HK-2 (cell line): Measurements from ENCODE around the gene KRTAP2-3.
"Not testable (repeated sequence)": the region's sequence is repeated elsewhere in the genome, so short reads cannot be mapped to it uniquely, and the experiment has no call there.

Experiments used
- DNase-seq: peaks from one replicate; pipeline ENCODE4 v3.0.0-alpha.2; 2018; ENCODE audit not compliant: unreplicated experiment

Gene KRTAP2-3, protein sequence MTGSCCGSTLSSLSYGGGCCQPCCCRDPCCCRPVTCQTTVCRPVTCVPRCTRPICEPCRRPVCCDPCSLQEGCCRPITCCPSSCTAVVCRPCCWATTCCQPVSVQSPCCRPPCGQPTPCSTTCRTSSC

GRCh38 chr17:41060052-41060604 is at the start of gene KRTAP2-3:
TSS of gene KRTAP2-3 (minus strand) at chr17:41060114. CDS start at chr17:41060050, 64 bp downstream.
- DNase-seq: peak; percentile 81

DNA sequence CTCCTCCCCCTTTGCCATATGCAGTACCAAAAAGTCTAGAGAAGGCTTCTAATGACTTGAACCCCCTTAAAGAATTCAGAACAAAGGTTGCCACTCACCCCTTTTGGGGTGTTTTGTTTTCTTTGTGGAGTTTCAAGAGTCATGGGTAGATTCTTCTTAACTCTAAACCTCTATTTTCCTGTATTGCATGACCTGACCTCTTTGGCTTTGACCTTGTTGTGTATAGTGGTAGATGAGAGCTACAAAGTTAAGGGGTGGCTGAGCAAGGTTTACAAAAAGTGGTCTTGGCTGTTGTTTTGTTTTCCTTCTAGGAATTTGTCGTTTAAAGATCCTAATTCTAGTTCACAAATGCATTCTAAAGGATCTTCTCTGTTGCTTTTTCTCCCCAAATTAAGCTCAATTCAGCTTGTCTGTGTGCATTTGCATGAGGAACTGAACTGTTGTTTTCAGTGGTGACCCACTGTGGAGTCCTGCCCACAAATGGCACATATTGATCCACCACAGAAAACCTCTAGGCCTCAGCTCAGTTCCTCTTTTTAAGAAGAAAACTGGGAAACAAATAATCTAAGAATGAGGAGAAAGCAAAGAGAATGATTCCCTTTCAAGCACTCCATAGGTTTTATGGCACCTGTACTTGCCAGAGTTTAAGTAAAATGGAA is 48.9 kb upstream of the KRTAP2-3 start:
- DNase-seq: not testable (repeated sequence)

DNA sequence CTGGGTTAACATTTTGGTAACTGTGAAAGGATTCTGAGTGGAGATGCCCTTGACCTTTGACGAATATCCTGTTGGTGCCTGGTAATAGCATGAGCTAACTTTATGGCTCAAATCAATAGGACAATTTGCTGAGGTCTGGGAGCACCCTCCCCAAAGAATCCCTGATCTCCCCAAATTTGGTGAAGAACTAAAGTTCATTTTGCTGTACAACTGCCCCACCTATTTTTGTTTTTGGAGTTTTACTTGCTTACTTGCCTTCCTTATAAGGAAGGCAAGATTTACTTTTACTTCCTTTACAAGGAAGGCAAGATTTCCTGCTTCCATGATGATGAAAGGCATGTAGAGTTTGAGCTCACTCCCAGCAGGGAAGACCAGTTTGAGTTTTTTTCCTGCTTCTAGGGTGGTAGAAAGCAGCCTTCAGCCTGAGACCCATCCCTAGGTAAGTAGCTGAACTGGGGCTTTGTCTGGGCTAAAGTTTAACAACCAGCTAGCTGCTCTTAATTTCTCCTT is 48.1 kb upstream of the KRTAP2-3 start:
- DNase-seq: no peak

GRCh38 chr17:41105347-41105746 is 45.4 kb upstream of the KRTAP2-3 start, which contains the start of gene KRTAP4-9:
TSS of gene KRTAP4-9 (plus strand) at chr17:41105389. CDS start at chr17:41105389, 0 bp downstream.
- DNase-seq: not testable (repeated sequence)

DNA sequence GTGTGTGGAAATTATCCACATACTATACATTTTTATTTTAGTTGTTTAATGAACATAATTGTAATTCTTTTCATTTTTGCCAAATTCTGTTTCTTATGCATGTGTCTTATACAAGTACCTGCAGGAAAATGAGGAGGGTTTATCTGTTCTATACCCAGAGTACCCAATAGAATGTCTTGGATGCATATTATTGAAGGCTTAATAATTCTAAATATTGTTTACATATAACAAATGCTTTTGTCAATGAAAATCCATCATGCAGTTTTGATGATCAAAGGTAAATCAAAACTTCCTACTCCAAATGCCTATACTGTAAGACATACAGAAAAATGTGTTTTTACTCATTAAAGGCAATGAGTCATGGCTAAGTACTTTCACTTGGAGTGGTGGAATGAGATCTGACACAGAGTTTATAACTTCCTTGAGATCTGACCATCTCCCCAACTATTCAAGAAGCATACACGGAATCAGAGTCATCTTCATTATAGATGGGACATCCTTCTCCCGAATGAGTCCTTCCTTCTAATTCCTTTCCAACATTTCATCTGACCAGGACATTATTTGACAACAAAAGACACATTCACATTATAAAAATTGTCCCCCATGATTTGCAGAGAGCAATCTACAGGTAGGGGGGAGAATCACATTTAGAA is 44.6 kb upstream of the KRTAP2-3 start:
- DNase-seq: not testable (repeated sequence)

DNA sequence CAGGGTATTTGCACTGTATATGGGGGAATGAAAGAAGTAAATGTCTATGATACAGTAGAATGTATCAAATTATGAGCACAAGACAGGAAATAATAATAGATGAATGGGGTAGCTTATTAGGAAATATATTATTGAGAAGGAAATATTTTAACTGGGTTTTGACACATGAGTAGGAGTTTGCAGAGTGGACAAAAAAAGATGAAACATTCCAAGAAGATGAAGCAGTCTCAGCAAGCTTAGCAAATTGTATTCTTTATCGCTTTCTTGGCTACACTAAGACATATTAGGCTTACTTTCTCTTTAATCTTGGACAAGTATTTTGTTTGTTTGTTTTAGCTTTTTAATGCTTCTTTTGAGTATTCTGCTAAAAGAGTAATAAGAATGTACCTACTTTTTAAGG is 44.0 kb upstream of the KRTAP2-3 start:
- no peak for DNase-seq

- no peak for DNase-seq
Measured at GRCh38 chr17:41101586-41102259, 41.8 kb upstream of the KRTAP2-3 start, which contains the start of gene KRTAP4-16. TSS of gene KRTAP4-16 (minus strand) at chr17:41102209. CDS start at chr17:41102209, 0 bp downstream.

GRCh38 chr17:41099682-41100480 is 40.0 kb upstream of the KRTAP2-3 start:
- not testable (repeated sequence) for DNase-seq

DNA sequence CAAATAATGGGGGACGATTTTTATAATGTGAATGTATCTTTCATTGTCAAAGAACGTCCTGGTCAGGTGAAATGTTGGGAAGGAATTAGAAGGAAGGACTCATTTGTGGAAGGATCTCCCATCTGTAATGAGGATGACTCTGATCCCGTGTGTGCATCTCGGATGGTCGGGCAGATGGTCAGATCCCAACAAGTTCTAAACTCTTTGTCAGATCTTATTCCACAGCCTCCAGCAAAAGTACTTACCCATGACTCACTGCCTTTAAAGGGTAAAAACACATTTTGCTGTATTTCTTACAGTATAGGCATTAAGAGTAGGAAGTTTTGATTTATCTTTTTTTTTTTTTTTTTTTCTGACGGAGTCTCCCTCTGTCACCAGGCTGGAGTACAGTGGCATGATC is 38.6 kb upstream of the KRTAP2-3 start:
- DNase-seq: no peak

DNA sequence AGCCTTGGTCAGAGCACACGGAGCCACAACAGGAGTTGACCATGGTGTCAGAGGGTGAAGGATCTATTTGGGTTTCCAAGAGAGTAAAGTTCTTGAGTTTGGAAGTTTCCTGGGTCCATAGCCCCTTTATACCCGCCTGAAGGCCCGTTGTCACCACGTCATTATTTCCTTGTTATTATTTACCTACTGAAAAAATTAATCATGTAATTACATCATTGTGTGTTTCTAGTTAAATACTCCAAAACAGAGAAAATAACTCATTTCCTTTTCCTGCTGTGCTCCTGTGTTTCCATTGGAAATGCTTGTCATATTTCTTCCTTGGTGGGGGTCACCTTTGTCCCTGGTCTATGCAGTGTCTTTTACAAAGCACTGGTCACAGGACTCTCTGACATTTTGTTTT is 38.1 kb upstream of the KRTAP2-3 start, which contains the start of gene KRTAP4-8:
Gene KRTAP4-8 (minus strand): TSS at position 101 of the 400 bp plus-strand sequence. CDS start 58 bp downstream, at position 43.
- no peak for DNase-seq

DNA sequence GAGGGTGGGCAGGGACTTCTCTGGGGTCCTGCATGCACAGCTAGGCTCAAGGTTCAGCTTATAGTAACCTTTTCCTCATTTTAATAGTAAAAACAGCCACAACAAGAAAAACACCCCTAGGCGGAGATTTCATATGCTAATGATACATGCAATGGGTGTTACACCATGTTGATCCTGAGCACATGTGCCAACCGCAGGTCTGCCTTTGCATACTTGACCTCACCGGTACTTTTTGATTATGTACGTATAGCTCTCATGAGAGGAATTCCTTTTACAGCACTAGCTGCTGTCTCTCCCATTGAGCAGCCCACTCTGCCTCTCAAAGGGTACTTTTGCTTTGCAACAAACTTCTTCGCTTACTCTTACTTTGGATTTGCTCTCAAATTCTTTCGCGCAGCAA is 36.1 kb upstream of the KRTAP2-3 start:
- DNase-seq: no peak

DNA sequence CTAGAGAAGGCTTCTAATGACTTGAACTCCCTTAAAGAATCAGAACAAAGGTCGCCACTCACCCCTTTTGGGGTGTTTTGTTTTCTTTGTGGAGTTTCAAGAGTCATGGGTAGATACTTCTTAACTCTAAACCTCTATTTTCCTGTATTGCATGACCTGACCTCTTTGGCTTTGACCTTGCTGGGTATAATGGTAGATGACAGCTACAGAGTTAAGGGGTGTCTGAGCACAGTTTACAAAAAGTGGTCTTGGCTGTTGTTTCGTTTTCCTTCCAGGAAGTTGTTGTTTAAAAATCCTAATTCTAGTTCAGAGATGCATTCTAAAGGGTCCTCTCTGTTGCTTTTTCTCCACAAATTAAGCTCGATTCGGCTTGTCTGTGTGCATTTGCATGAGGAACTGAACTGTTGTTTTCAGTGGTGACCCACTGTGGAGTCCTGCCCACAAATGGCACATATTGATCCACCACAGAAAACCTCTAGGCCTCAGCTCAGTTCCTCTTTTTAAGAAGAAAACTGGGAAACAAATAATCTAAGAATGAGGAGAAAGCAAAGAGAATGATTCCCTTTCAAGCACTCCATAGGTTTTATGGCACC is 28.9 kb upstream of the KRTAP2-3 start:
- DNase-seq: not testable (repeated sequence)

GRCh38 chr17:41084100-41084856 is 24.4 kb upstream of the KRTAP2-3 start, which contains the start of gene KRTAP4-7:
TSS of gene KRTAP4-7 (plus strand) at chr17:41084150. CDS start at chr17:41084207, 57 bp downstream.
- not testable (repeated sequence) for DNase-seq

GRCh38 chr17:41083427-41083826 is 23.5 kb upstream of the KRTAP2-3 start:
- not testable (repeated sequence) for DNase-seq

DNA sequence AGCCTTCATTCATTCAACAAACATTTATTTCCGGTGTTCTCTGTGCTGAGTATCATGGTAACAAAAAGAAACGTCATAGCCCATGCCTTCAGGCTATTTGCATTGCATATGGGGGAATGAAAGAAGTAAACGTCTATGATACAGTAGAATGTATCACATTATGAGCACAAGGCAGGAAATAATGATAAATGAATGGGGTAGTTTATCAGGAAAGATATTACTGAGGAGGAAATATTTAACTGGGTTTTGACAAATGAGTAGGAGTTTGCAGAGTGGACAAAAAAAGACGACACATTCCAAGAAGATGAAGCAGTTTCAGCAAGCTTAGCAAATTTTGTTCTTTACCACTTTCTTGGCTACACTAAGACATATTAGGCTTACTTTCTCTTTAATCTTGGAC is 22.7 kb upstream of the KRTAP2-3 start:
- DNase-seq: no peak

GRCh38 chr17:41076788-41077187 is 16.9 kb upstream of the KRTAP2-3 start:
- DNase-seq: no peak

DNA sequence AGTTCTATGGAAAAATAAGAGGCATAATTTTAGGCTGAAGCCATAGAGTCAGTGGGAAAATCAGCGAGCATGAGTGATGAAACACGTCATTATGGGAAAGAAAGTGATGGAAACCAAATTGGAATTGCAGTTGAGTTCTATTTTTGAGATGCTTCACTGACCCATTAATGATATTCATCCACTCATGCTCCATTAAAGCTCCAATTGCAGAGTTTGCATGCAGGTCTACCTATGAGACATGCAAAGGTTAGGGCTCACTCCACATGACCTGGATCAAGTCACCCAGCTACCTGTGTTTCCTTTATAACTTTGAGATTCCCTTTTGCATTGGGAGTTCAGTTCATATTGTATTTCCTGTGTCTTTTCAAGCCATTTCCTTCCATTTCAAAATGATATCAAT is 13.8 kb upstream of the KRTAP2-3 start:
- no peak for DNase-seq

DNA sequence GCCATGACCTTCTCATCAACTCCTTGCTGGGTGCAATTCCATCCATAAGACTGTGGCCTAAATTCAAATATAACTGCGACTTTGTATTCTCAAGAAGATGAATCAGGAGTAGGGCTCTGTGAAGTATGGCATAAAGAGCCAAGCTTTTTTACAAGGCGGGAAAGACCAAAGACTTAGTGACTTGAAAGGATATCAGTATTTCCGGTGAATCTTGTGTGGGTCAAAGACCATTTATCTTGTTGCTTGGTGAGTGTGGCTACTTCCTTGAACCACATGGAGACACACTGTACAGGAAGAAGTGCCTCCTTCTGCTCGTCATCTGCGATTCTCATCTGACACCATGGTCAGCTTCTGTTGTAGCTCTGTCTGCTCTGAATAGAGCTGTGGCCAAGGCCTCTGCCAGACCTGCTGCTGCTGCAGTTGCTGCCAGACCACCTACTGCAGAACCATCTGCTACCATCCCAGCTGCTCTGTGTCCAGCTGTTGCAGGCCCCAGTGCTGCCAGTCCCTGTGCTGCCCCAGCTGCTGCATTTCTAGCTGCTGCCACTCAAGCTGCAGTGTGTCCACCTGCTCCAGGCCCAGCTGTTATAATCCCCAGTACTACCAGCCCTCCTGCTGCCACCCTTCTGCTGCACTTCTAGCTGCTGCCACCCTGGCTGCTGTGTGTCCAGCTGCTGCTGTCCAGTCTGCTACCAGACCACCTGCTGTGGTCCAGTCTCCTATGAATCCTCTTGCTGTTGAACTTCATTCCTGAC is 11.9 kb upstream of the KRTAP2-3 start:
- DNase-seq: no peak

GRCh38 chr17:41069031-41069430 is 9.1 kb upstream of the KRTAP2-3 start:
- DNase-seq: no peak
